ENCODE data around the gene TMEM198.
A peak's percentile ranks its signal among the peaks of the same experiment; 100 is the strongest.

The TMEM198 gene

DNA sequence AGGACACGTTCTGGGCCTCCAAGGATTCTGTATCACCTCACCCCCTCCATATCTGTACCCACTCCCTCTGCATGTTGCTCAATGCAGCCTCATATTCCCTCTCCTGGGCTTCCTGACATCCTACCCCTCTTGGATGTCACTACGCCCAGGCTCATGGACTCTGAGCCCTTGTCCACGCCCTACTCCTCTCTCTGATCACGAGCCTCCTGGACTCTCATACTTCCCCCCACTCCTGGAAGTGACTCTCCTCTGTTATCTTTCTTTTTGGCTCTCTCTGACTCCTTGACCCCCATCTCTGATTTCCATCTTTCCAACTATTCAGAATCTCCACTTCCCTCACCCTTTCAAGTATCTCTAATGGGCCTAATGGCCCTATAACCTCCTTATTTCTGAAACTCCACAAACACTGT lies 2.1 kb downstream of the TMEM198 start:
- no peak for DNase-seq

GRCh38 chr2:219547621-219548020 lies 3.8 kb downstream of the TMEM198 start:
- no peak for DNase-seq

- DNase-seq, result no peak
Observed at GRCh38 chr2:219548990-219549389, 5.2 kb downstream of the TMEM198 start.

- DNase-seq, result no peak
Observed at GRCh38 chr2:219549619-219550018, 5.8 kb downstream of the TMEM198 start.

- no peak for DNase-seq
Observed at GRCh38 chr2:219551441-219552381, 7.9 kb downstream of the TMEM198 start.

- peak; percentile 78 for DNase-seq
Observed at GRCh38 chr2:219552382-219553167, 8.7 kb downstream of the TMEM198 start.

- no peak for DNase-seq
Observed at GRCh38 chr2:219553168-219553417, 9.3 kb downstream of the TMEM198 start.

DNA sequence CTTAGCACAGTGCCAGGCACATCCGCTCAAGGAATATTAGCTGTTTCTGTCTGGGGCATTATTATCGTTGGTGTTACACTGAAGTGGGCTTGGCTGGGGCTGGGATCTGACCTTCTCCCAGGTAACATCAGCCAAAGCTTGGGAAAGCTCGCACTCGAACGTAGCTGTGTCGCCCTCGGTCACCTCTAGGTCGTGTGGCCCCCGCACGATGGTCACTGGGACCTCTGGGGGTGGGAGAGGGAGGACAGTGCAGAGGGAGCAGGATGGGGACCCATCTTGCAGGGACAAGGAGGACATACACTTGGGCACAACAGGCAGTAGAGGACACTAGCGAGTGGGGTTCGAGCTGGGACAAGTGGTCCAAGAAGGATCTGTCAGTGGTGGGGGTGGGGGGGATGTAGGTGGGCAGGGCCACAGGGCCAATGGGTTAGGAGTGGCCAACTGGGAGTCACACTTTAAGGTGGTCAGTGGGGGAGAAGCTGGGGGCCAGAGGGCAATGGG lies 9.7 kb downstream of the TMEM198 start:
- DNase-seq, result no peak

- DNase-seq, result no peak
Observed at GRCh38 chr2:219554350-219554749, 10.5 kb downstream of the TMEM198 start.

- no peak for DNase-seq
Observed at GRCh38 chr2:219555956-219556355, 12.1 kb downstream of the TMEM198 start.

- DNase-seq, result no peak
Observed at GRCh38 chr2:219556413-219556812, 12.6 kb downstream of the TMEM198 start.

GRCh38 chr2:219557320-219557719 lies 13.5 kb downstream of the TMEM198 start:
- DNase-seq, result no peak

DNA sequence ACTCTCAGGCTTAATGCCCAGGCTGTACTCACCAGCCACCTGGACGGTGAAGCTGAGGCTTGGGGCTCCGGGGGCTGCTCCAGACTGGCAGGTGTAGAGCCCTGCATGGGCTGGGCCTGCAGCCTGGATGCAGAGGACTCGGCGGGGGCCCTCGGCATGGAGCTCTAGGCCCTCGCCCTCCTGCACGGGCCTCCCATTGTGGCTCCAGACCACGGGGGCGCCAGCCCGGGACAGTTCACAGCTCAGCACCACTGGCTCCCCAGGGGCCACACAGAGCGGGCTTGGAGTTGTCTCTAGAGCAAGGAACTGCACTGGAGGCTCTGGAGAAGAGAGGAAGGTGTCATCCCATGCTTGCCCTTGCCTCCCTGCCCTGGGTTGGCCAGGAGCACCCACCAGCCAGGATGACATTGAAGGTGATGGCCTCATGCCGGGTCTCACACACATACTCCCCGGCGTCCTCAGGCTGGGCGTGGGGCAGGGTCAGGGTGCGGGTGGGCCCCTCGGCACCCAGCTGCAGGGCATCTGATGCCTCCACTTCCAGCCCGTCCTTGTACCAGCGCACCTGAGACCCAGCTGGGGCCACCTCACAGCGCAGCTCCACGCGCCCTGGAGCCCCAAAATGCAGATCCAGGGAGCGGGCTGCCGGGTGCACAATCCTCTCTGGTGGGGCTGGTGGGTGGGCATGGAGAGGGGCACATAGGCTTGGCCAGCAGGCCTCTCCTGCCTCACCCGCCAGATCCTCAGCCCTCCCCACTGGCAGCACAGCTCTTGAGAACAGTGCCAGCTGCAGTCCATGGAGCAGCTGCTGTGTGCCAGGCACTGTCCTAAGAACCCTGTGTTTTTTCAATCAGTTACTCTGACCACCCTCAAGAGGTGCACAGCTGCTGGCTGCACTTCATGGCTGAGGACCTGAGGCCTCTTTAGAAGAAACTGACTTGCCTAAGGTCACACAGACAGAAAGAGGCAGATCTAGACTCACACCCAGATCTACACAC lies 14.3 kb downstream of the TMEM198 start:
- DNase-seq, result no peak

- no peak for DNase-seq
Observed at GRCh38 chr2:219559156-219559915, 15.5 kb downstream of the TMEM198 start.

GRCh38 chr2:219560037-219560892 lies 16.4 kb downstream of the TMEM198 start:
- DNase-seq, result no peak

- DNase-seq, result no peak
Observed at GRCh38 chr2:219560893-219561178, 17.0 kb downstream of the TMEM198 start.

DNA sequence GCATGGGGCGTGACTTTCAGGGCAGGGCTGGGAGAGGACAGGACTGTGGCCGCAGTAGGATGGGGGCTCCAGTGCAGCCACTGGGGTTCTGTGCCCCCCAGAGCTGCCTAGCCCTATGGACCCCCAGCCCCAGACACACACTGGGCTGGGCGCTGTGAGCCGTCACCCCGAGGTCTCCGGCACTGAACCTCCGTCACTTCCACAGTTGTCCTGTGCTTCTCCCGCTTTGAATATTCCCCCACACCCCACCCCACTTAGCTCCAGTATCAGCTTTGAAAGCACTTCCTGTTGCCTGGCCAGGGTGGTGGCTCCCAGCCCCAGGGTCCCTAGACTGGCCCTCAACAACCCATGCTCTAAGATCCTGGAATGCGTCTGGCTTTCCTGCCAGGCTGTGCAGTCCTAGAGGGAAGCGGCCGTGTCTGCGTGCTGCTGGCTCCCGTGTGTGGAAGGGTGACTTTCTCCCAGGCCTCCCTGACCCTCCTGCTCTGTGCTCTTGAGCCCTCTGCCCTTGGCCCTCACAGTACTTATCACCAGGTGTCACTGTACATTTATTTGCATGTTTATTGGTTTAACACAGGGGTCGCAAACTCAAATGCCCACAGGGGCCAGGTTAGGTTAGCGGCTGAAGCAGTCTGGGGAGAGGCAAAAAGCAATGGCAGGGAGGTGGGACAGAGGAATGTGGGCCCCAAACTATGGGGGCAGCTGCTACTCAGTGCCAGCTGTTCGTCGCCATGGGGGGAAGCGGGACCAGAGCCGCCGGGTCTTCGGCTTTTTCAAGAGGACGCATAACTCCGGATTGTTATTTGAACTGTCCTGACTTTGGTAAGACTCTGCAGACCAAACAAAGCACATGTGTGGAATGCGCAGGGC lies 17.6 kb downstream of the TMEM198 start:
- DNase-seq, result no peak

DNA sequence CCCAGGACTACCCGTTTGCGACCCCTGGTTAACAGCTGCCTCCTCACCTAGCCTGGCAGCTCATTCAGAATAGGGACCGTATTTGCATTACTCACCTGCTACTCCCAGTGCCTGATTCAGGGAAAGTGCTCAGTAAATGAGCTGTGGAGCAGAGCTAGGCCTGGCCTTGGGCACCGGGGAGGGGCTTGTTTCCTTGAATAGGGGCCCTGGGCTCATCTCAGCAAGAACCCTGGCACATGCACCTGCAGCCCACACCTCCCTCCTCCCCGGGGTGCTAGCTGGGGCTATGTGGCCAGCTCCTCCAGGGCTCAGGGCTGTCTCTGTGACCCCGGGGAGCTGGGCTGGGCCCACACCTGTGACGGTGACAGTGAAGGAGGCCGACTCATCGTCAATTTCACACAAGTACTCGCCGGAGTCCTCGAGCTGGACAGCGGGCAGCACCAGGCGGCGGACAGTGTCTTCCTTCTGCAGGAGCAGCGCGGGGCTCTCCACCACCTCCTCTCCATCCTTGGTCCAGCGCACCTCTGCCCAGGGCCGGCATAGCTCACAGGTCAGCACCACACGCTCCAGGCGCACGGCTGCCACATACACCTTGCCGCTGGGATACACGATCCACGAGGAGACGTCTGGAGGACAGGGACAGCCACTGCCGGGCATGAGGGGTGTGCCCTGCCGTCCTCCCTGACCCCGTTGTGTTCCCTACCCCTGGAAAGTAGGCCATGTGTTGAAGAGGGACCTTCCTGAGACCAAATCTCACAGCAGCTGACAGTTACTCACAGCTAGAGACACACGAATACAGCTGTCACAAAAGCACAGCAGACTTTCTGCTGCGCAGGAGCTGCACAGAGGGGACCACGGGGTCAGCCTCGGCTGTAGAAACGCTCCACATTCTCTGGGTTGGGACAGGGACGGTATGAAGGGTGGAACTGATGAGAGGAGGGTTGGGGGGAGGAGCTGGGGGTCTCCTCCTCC lies 18.5 kb downstream of the TMEM198 start:
- DNase-seq, result no peak

Data from activated CD8-positive, alpha-beta memory T cell treated with anti-CD3 and anti-CD28 coated beads, Interleukin-2, amount 50 U/mL, for 4 hours (primary cell).